Upper lobe of right lung (tissue), 1 donor: Measurements from ENCODE around the gene ZNF638. TPM values are rescaled to one million over a fixed set of nuclear protein-coding genes. Genes with fewer than 3 reads are reported as not detected.

Experiments
- ATAC-seq: fragments of 200-7000 bp; cut with Tn5 transposase; one replicate; pipeline ENCODE4 v1.9.1; 2020; ENCODE audit warnings: mild to moderate bottlenecking, moderate library complexity
- DNase-seq: peaks from one replicate; pipeline ENCODE4 v3.0.0-alpha.2; 2020
- H3K27ac ChIP-seq: fragments of 200-600 bp; one replicate; pipeline ENCODE4 v1.8.0; 2022
- H3K27me3 ChIP-seq: fragments of 200-600 bp; one replicate; pipeline ENCODE4 v1.8.0; 2022; ENCODE audit warnings: mild to moderate bottlenecking
- H3K36me3 ChIP-seq: fragments of 200-600 bp; one replicate; pipeline ENCODE4 v1.8.0; 2022
- H3K4me1 ChIP-seq: fragments of 200-600 bp; one replicate; pipeline ENCODE4 v1.8.0; 2022
- H3K4me3 ChIP-seq: fragments of 200-600 bp; one replicate; pipeline ENCODE4 v1.8.0; 2022; ENCODE audit warnings: mild to moderate bottlenecking
- H3K9me3 ChIP-seq: fragments of 200-600 bp; one replicate; pipeline ENCODE4 v1.8.0; 2022
- CTCF ChIP-seq: fragments of 200-600 bp; IDR thresholded peaks from one replicate; pipeline ENCODE4 v1.8.0; 2022; ENCODE audit warnings: antibody characterized with exemption
- intact Hi-C: fragments of 100-400 bp; cut with DNase I; formaldehyde crosslinking; loops from one replicate; pipeline ENCODE4 v1.11.0; 2022
- total RNA-seq: library from RNA; stranded (reverse); fragmentation: NEBNext Ultra II Directional; extraction: Animal tissue kit (Norgen Biotek cat#: 25700); gene quantifications from one replicate; pipeline ENCODE4 v1.2.1, GENCODE V29; 2021
- donor health status: DM: no; HTN: yes; CAD: no; lungs with severe emphysema.

Gene ZNF638
- total RNA-seq, 1 donor from 2014 or later = 114 TPM

DNA sequence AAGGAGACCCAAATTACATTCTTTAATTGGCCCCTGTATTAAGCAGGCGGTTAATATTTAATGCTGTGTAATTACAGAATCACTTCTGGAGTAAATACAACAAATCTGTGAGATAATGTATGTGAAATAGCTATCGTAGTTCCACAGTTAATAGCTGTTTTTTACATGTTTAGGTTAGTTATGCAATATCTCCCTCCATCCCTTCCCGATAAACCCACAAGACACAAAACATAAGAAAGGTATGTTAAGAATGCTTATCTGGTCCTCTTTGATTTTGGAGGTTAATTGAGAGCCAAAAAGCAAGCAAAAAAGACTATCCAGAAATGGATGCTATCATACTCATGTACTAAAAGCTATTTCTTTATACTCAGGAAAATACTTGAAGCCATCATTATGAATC lies 49.1 kb downstream of the ZNF638 start:
- no peak for DNase-seq
- Histone ChIP-seq H3K27ac (no peak overlapping the region), H3K4me3 (no peak overlapping the region), H3K36me3 (peaks cover 84% of the 10 kb centered on the region), H3K9me3 (no peaks in the 10 kb centered on the region), H3K27me3 (no peaks in the 10 kb centered on the region), H3K4me1 (no peaks in the 10 kb centered on the region)
- intact Hi-C loops = no loop called here
- no peak for ATAC-seq
- TF ChIP-seq CTCF = no peak

DNA sequence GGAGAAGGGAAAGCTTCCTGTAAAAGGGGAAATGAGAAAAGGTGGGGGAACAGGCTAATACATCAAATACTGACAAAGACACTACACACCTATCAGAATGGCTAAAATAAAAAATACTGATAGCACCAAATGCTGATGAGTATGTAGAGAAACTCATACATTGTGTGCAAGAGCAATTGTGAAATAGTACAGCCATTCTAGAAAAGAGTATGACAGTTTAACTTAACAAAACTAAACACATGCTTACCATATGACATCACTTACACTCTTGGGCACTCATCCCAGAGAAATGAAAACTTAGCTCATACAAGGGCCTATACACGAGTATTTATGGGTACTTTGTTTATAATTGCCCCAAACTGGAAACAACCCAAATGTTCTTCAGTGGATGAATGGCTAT lies 53.4 kb downstream of the ZNF638 start:
- TF ChIP-seq CTCF = no peak
- H3K4me3 ChIP-seq = no peak overlapping the region
- no peaks in the 10 kb centered on the region for H3K27me3 ChIP-seq
- no peak for ATAC-seq
- DNase-seq = no peak
- no peak overlapping the region for H3K27ac ChIP-seq
- intact Hi-C loops = no loop called here
- H3K36me3 ChIP-seq = peaks cover 93% of the 10 kb centered on the region
- no peaks in the 10 kb centered on the region for H3K9me3 ChIP-seq
- H3K4me1 ChIP-seq = no peaks in the 10 kb centered on the region

DNA sequence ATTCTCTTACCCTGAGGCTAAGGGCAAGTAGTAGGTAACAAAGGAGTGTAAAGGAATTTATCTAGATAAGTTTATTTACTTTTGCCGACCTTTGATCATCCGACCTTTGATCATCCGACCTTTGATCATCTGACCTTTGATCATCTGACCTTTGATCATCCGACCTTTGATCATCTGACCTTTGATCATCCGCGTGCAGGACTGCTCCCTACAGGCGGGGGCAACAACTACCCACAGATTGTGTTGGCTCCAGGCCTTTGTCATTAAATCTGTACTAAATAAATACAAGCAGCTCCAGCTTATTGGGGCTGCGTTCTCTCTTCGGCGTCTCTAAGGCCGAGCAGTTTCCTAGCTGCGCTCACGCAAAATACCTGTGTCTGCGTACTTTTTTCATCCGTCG lies 56.6 kb downstream of the ZNF638 start:
- TF ChIP-seq CTCF = no peak
- Histone ChIP-seq H3K4me1 (no peaks in the 10 kb centered on the region), H3K9me3 (no peaks in the 10 kb centered on the region), H3K27ac (no peak overlapping the region), H3K27me3 (no peaks in the 10 kb centered on the region), H3K4me3 (no peak overlapping the region), H3K36me3 (peaks cover 81% of the 10 kb centered on the region)
- intact Hi-C loops = no loop called here
- ATAC-seq (no peak), DNase-seq (no peak)

DNA sequence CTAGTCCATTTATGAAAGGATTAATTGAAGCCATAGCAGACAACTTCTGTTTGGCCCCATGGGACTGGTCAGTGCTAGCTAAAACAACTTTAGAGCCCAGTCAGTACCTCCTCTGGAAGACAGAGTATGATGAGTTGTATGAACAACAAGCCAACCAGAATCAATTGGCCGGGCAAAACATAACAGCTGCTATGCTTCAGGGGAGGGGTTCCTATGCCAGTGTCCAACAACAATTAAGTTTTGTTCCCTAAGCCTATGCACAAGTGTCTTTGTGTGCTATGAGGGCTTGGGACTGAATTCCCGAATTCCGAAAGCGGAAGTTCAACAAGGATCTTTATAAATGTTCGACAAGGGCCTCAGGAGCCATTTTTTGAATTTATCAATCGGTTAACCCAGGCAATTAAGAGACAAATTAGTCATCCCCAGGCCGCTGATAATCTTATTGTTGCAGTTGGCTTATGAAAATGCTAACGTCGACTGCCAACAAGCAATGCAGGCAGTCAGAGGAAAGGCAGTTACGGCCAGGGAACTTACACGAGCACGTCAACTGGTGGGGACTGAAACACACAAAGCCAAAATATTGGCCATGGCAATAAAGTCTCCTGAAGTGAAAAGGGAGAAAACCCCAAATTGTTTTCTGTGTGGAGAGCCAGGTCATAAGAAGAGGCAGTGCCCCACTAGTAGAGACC lies 57.9 kb downstream of the ZNF638 start:
- intact Hi-C loops = no loop called here
- Histone ChIP-seq H3K4me3 (no peak overlapping the region), H3K27me3 (no peaks in the 10 kb centered on the region), H3K9me3 (no peaks in the 10 kb centered on the region), H3K36me3 (peaks cover 84% of the 10 kb centered on the region), H3K27ac (no peak overlapping the region), H3K4me1 (no peaks in the 10 kb centered on the region)
- no peak for TF ChIP-seq CTCF
- ATAC-seq (no peak), DNase-seq (no peak)

DNA sequence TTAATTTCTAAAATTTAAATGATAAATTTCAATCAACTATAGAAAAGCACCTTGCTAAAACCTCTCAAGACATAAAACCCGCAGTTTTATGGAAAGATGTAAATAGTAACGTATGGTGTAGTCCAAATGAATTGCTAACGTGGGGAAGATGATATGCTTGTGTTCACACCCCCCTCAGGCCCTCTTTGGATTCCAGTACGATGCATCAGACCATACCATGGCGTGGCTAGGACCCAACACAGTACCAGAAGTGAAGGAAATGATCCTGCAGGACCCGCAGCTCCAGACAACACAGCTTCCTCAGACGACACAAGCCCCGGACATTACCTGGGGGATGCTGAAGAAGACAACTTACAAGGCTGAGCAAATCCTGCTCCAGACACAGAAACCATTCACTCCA lies 61.6 kb downstream of the ZNF638 start:
- Histone ChIP-seq H3K4me1 (no peaks in the 10 kb centered on the region), H3K36me3 (peaks cover 86% of the 10 kb centered on the region), H3K27ac (no peak overlapping the region), H3K4me3 (no peak overlapping the region), H3K9me3 (no peaks in the 10 kb centered on the region), H3K27me3 (no peaks in the 10 kb centered on the region)
- DNase-seq (no peak), ATAC-seq (no peak)
- TF ChIP-seq CTCF = no peak
- intact Hi-C loops = no loop called here

GRCh38 chr2:71395471-71395870 lies 63.9 kb downstream of the ZNF638 start:
- DNase-seq = no peak
- no peaks in the 10 kb centered on the region for H3K27me3 ChIP-seq
- TF ChIP-seq CTCF = no peak
- no peaks in the 10 kb centered on the region for H3K4me1 ChIP-seq
- no peak overlapping the region for H3K27ac ChIP-seq
- H3K4me3 ChIP-seq = no peak overlapping the region
- no peaks in the 10 kb centered on the region for H3K9me3 ChIP-seq
- no peak for ATAC-seq
- peaks cover 87% of the 10 kb centered on the region for H3K36me3 ChIP-seq
- intact Hi-C loops = no loop called here
